GM23248 (cell line): ENCODE results near the gene PAIP1.

Source experiments
- EZH2 ChIP-seq: fragments of 200-600 bp; sonication (generic); IDR thresholded peaks from 2 replicates; pipeline ENCODE4 v1.6.1; 2018; ENCODE audit warnings: antibody characterized with exemption, mild to moderate bottlenecking; ENCODE audit not compliant: insufficient read depth, poor library complexity, severe bottlenecking
- EZH2phosphoT487 ChIP-seq: fragments of 200-600 bp; sonication (generic); IDR thresholded peaks from 2 replicates; pipeline ENCODE4 v1.6.1; 2018; ENCODE audit warnings: antibody characterized with exemption, moderate library complexity, mild to moderate bottlenecking, low read depth; ENCODE audit not compliant: insufficient read depth

DNA sequence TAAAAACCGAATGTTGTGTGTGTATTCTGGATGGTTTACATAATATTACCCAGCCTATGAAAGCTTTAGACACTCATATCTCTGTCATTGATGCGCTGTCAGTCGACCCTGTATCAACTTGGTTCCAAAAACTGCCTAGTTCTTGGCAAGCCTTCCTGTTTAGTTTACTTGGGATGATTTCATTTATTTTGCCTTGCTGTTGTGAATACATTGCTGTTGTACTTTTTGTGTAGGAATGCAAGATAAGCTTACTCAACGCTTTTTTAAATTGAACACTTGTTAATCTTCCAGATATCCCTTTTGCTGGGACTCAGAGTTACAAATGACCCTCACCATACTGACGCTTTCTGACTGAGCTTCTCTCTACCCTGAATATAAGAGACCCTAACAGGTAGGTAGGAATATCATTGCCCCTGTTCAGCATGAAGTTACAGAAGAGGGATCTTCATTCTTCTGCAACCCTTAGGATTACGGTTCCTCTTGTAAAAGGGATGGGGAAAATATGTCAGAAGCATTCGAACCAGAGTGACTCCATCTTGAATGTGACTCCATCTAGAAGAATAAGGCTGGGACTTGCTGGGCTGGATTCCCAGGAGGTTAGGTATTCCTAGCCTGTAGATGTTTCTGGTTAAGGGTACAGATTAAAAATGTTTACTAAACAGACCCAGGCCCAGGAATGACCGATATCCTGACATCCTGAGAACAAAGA lies 13.7 kb upstream of the PAIP1 start:
- TF ChIP-seq EZH2 (no peak), EZH2phosphoT487 (no peak)
